ENCODE results near the gene LRRC47.

Gene LRRC47

GRCh38 chr1:3763351-3764125 is 32.8 kb downstream of the LRRC47 start:
- TF ChIP-seq EZH2 (IDR thresholded peaks at IDR 0.05) (no peak), POLR2AphosphoS5 (IDR thresholded peaks at IDR 0.05; ENCODE audit: borderline replicate concordance, low read depth, low read length) (no peak), FOXP2 (optimal IDR thresholded peaks at IDR 0.05; ENCODE audit: control extremely low read depth, extremely low read length, insufficient read depth) (no peak)
- H3K9ac ChIP-seq (ENCODE audit: insufficient read length) = no peak overlapping the region
- DNase-seq (ENCODE audit: low read depth, low spot score) = no peak
- no peaks in the 10 kb centered on the region for H3K9me3 ChIP-seq (ENCODE audit: low read depth, low read length)
- no peaks in the 10 kb centered on the region for H3K36me3 ChIP-seq (ENCODE audit: insufficient read depth, low read length)
- H3K27ac ChIP-seq = no peak overlapping the region
- no peak overlapping the region for H3K4me3 ChIP-seq

DNA sequence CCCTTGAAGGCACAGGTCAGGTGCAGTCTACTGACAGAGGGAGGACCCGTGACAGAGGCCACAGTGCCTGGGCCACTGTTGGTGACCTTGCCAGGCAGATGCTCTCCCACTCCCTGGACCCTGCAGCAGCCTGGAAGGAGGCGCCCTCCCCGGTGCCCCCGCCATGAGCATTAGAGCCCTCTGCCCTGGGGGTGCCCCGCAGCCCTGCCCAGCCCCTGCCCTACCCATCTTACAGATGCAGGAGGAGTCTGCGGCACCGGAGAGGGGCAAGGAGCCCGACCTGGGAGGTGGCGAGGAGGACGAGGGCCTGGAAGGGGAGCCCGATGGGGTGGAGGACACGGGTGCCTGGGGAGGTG is 33.4 kb downstream of the LRRC47 start:
- no peak overlapping the region for H3K27ac ChIP-seq
- no peaks in the 10 kb centered on the region for H3K9me3 ChIP-seq (ENCODE audit: low read depth, low read length)
- DNase-seq (ENCODE audit: low read depth, low spot score) = no peak
- TF ChIP-seq POLR2AphosphoS5 (IDR thresholded peaks at IDR 0.05; ENCODE audit: borderline replicate concordance, low read depth, low read length) = no peak
- no peak for TF ChIP-seq EZH2 (IDR thresholded peaks at IDR 0.05)
- TF ChIP-seq FOXP2 (optimal IDR thresholded peaks at IDR 0.05; ENCODE audit: control extremely low read depth, extremely low read length, insufficient read depth) = no peak
- no peak overlapping the region for H3K9ac ChIP-seq (ENCODE audit: insufficient read length)
- no peaks in the 10 kb centered on the region for H3K36me3 ChIP-seq (ENCODE audit: insufficient read depth, low read length)
- H3K4me3 ChIP-seq = no peak overlapping the region

GRCh38 chr1:3762151-3762872 is 34.0 kb downstream of the LRRC47 start:
- no peak overlapping the region for H3K9ac ChIP-seq (ENCODE audit: insufficient read length)
- no peak overlapping the region for H3K4me3 ChIP-seq
- no peaks in the 10 kb centered on the region for H3K9me3 ChIP-seq (ENCODE audit: low read depth, low read length)
- H3K27ac ChIP-seq = no peak overlapping the region
- TF ChIP-seq EZH2 (IDR thresholded peaks at IDR 0.05) = no peak
- TF ChIP-seq POLR2AphosphoS5 (IDR thresholded peaks at IDR 0.05; ENCODE audit: borderline replicate concordance, low read depth, low read length) = no peak
- no peak for TF ChIP-seq FOXP2 (optimal IDR thresholded peaks at IDR 0.05; ENCODE audit: control extremely low read depth, extremely low read length, insufficient read depth)
- no peaks in the 10 kb centered on the region for H3K36me3 ChIP-seq (ENCODE audit: insufficient read depth, low read length)
- no peak for DNase-seq (ENCODE audit: low read depth, low spot score)

DNA sequence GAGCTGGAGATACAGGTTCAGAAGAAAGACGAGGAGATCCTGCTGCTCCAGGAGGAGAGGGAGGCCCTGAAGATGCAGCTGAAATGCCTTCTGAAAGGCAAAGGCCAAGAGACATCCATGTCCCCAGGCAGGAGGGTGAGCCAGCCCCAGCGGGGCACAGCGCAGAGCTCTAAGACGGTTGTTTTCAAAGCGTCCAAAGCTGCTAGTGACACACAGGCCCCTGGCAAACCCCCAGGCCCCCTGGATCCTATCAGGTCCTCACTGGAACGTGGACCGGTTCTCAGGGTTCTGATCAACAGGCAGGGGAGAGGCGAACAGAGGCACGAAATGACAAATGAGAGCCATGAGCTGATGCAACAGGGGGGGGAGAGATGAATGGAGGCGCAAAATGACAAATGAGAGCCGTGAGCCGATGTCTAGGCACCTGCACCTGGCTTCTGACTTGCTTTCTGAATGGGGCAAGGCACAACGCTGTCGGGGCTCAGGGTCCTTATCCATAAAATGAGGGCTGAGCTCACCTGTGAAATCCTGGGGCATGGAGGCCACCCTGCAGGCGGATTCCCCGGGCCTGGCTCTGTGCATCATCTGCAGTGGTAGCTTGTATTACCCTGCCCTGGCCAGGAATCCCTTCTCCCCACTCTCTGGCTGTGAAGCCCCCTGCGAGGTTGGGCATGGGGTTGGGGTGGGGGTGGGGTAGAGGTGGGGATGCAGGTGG is 34.8 kb downstream of the LRRC47 start:
- DNase-seq (ENCODE audit: low read depth, low spot score) = no peak

GRCh38 chr1:3759796-3760195 is 36.5 kb downstream of the LRRC47 start:
- no peak overlapping the region for H3K9ac ChIP-seq (ENCODE audit: insufficient read length)
- H3K9me3 ChIP-seq (ENCODE audit: low read depth, low read length) = no peaks in the 10 kb centered on the region
- DNase-seq (ENCODE audit: low read depth, low spot score) = no peak
- no peaks in the 10 kb centered on the region for H3K36me3 ChIP-seq (ENCODE audit: insufficient read depth, low read length)
- TF ChIP-seq FOXP2 (optimal IDR thresholded peaks at IDR 0.05; ENCODE audit: control extremely low read depth, extremely low read length, insufficient read depth) = no peak
- no peak for TF ChIP-seq EZH2 (IDR thresholded peaks at IDR 0.05)
- no peak for TF ChIP-seq POLR2AphosphoS5 (IDR thresholded peaks at IDR 0.05; ENCODE audit: borderline replicate concordance, low read depth, low read length)
- H3K27ac ChIP-seq = no peak overlapping the region
- no peak overlapping the region for H3K4me3 ChIP-seq

More for the DNA sequence above, 34.8 kb downstream of the LRRC47 start:
- Histone ChIP-seq H3K27ac (no peak overlapping the region), H3K9ac (ENCODE audit: insufficient read length) (no peak overlapping the region), H3K4me3 (no peak overlapping the region), H3K9me3 (ENCODE audit: low read depth, low read length) (no peaks in the 10 kb centered on the region), H3K36me3 (ENCODE audit: insufficient read depth, low read length) (no peaks in the 10 kb centered on the region)
- TF ChIP-seq FOXP2 (optimal IDR thresholded peaks at IDR 0.05; ENCODE audit: control extremely low read depth, extremely low read length, insufficient read depth) (no peak), EZH2 (IDR thresholded peaks at IDR 0.05) (no peak), POLR2AphosphoS5 (IDR thresholded peaks at IDR 0.05; ENCODE audit: borderline replicate concordance, low read depth, low read length) (no peak)

DNA sequence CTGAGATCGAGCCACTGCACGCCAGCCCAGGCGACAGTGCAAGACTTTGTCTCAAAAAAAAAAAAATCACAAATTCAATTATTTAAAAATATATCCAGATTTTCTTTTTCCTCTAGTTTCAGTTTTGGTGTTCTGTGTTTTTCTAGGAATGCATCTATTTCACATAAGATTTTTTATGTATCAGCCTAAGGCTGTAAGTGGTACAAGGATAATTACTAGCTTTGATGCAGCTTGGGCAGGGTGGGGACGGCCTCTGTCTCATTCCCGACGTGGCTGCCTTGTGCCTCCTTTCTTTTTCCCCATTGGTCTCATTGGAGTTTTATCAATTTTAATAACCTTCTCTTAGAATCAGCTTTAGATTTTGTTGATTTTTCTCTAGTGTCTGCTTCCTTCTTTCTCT is 37.1 kb downstream of the LRRC47 start:
- Histone ChIP-seq H3K9ac (ENCODE audit: insufficient read length) (no peak overlapping the region), H3K4me3 (no peak overlapping the region), H3K36me3 (ENCODE audit: insufficient read depth, low read length) (no peaks in the 10 kb centered on the region), H3K27ac (no peak overlapping the region), H3K9me3 (ENCODE audit: low read depth, low read length) (no peaks in the 10 kb centered on the region)
- TF ChIP-seq FOXP2 (optimal IDR thresholded peaks at IDR 0.05; ENCODE audit: control extremely low read depth, extremely low read length, insufficient read depth) = no peak
- DNase-seq (ENCODE audit: low read depth, low spot score) = no peak

GRCh38 chr1:3756394-3756793 is 39.9 kb downstream of the LRRC47 start:
- no peaks in the 10 kb centered on the region for H3K36me3 ChIP-seq (ENCODE audit: insufficient read depth, low read length)
- no peak overlapping the region for H3K4me3 ChIP-seq
- TF ChIP-seq POLR2AphosphoS5 (IDR thresholded peaks at IDR 0.05; ENCODE audit: borderline replicate concordance, low read depth, low read length) = no peak
- no peak for TF ChIP-seq FOXP2 (optimal IDR thresholded peaks at IDR 0.05; ENCODE audit: control extremely low read depth, extremely low read length, insufficient read depth)
- TF ChIP-seq EZH2 (IDR thresholded peaks at IDR 0.05) = no peak
- no peak for DNase-seq (ENCODE audit: low read depth, low spot score)
- no peak overlapping the region for H3K9ac ChIP-seq (ENCODE audit: insufficient read length)
- H3K27ac ChIP-seq = no peak overlapping the region
- no peaks in the 10 kb centered on the region for H3K9me3 ChIP-seq (ENCODE audit: low read depth, low read length)

GRCh38 chr1:3753656-3754454 is 42.4 kb downstream of the LRRC47 start:
- Histone ChIP-seq H3K36me3 (ENCODE audit: insufficient read depth, low read length) (no peaks in the 10 kb centered on the region), H3K9ac (ENCODE audit: insufficient read length) (no peak overlapping the region), H3K4me3 (no peak overlapping the region), H3K27ac (no peak overlapping the region), H3K9me3 (ENCODE audit: low read depth, low read length) (no peaks in the 10 kb centered on the region)
- no peak for DNase-seq (ENCODE audit: low read depth, low spot score)
- TF ChIP-seq FOXP2 (optimal IDR thresholded peaks at IDR 0.05; ENCODE audit: control extremely low read depth, extremely low read length, insufficient read depth) (no peak), POLR2AphosphoS5 (IDR thresholded peaks at IDR 0.05; ENCODE audit: borderline replicate concordance, low read depth, low read length) (no peak), EZH2 (IDR thresholded peaks at IDR 0.05) (no peak)
